ENCODE results near the gene TNS1. TPM values are rescaled to one million over a fixed set of nuclear protein-coding genes. Genes with fewer than 3 reads are reported as not detected.

TNS1 gene
- total and polyA plus RNA-seq, 2 donors (not counting 1 experiment from before 2014, with no cell fraction given) = 0.10 to 0.86 TPM

DNA sequence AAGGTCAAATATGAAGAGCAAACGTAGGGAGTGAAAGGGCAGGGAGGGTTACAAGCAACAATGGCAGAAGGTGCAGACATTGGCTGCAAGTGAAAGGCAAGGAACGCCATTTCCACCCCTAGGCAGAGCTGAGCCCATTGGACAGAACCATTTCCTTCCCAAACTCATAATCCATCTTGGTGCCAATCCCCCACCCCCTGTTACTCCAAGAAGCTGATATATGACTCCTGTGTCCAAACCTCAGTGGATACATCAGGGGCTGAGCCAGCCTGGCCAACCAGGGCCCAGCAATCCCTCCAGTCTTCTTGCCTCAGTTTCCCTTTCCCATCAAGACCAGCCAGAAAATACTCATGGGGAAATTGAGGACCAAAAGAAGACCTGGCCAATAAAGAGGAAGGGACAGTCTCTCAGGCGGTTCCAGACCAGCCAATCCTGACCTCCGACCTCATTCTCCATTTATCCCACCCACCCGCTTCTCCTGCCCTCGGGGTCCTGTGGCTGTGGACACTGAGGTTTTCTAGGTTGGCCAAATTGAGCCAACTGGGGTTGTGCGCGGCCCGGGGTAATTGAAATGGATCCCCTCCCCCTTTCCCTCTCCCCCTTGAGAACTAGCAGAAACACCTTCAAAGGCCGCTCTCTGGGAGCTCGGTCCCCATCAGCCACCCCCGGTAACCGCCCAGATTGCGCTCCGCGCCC, 24.8 kb downstream of the TNS1 start:
- H3K4me2 ChIP-seq (replicated peaks; ENCODE audit: low read depth, low read length, poor library complexity, severe bottlenecking) = no peak overlapping the region
- CTCF ChIA-PET = no interaction called here
- TF ChIP-seq CTCF (IDR thresholded peaks at IDR 0.05) (no peak), EZH2 (IDR thresholded peaks at IDR 0.05; ENCODE audit: borderline replicate concordance, insufficient read depth, low read depth, low read length, poor library complexity, severe bottlenecking) (no peak)

DNA sequence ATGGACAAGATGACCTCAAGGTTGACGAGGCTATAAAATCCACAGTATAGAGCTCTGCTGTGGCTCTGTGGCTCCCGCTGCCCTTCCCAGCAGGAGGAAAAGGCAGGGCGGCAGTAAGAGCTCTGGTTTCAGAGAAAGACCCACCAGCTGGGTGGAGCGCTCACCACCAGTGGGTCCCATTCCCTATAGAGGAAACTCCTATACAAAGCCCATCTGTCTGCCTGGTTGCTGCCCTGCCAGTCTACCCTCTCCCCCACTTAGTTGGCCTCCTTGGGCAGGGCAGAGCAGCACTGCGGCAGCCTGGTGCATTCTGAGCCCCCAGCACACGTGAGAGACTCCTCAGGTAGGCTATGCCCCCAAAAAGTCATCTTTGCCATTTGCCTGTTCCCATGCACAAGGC, 26.5 kb downstream of the TNS1 start:
- no peak overlapping the region for H2AFZ ChIP-seq (ENCODE audit: insufficient read depth, low read depth, low read length, poor library complexity, severe bottlenecking)
- Mint-ChIP-seq H3K9me3 (ENCODE audit: insufficient read depth) (no peaks in the 10 kb centered on the region), H3K4me1 (no peaks in the 10 kb centered on the region), H3K27ac (no peak overlapping the region), H3K27me3 (peaks cover 9% of the 10 kb centered on the region), H3K4me3 (no peak overlapping the region)
- WGBS (ENCODE audit: insufficient coverage) = 98% methylated on average over 6 of the region's 6 CpGs
- H3K4me3 ChIP-seq (ENCODE audit: control extremely low read depth in 1 of 5, extremely low read depth in 1 of 5, insufficient read depth in 1 of 5, low read depth in 2 of 5, low read length in 4 of 5) = no peak overlapping the region
- H3K4me2 ChIP-seq (replicated peaks; ENCODE audit: low read depth, low read length, poor library complexity, severe bottlenecking) = no peak overlapping the region
- no peak overlapping the region for H3K9ac ChIP-seq (ENCODE audit: low read length)
- no peaks in the 10 kb centered on the region for H3K9me3 ChIP-seq (ENCODE audit: control extremely low read depth in 1 of 3, control insufficient read depth in 2 of 3, insufficient read depth in 1 of 3, low read length in 2 of 3)
- ChIA-PET CTCF (no interaction called here), POLR2A (no interaction called here)
- ATAC-seq (ENCODE audit: low read depth) = no peak
- TF ChIP-seq EZH2 (IDR thresholded peaks at IDR 0.05; ENCODE audit: borderline replicate concordance, insufficient read depth, low read depth, low read length, poor library complexity, severe bottlenecking) (no peak), CTCF (IDR thresholded peaks at IDR 0.05) (no peak)
- DNase-seq = no peak
- intact Hi-C loops (cut with micrococcal nuclease) = no loop called here
- no peak overlapping the region for H3K27ac ChIP-seq (ENCODE audit: low read length in 2 of 2)
- H3K27me3 ChIP-seq (replicated peaks in 1 of 4; ENCODE audit: control extremely low read depth in 1 of 4, control insufficient read depth in 3 of 4, insufficient read depth in 4 of 4, low read length in 3 of 4) = no peaks in the 10 kb centered on the region
- no peaks in the 10 kb centered on the region for H4K20me1 ChIP-seq (ENCODE audit: control insufficient read depth, insufficient read depth, low read length, poor library complexity, severe bottlenecking)
- H3K4me1 ChIP-seq (ENCODE audit: control insufficient read depth in 2 of 2, insufficient read depth in 2 of 2, low read length in 2 of 2) = no peaks in the 10 kb centered on the region
- no peaks in the 10 kb centered on the region for H3K36me3 ChIP-seq (replicated peaks in 1 of 2; ENCODE audit: control extremely low read depth in 1 of 2, control insufficient read depth in 1 of 2, extremely low read depth in 1 of 2, insufficient read depth in 2 of 2, low read length in 1 of 2)
- H3K79me2 ChIP-seq (ENCODE audit: control insufficient read depth, insufficient read depth, low read length) = no peaks in the 10 kb centered on the region

More for the DNA sequence above, 24.8 kb downstream of the TNS1 start:
- no peak overlapping the region for H3K9ac ChIP-seq (ENCODE audit: low read length)
- H3K4me1 ChIP-seq (ENCODE audit: control insufficient read depth in 2 of 2, insufficient read depth in 2 of 2, low read length in 2 of 2) = no peaks in the 10 kb centered on the region
- 96% methylated on average over 4 of the region's 16 CpGs for WGBS (ENCODE audit: insufficient coverage)
- DNase-seq = no peak
- H3K36me3 ChIP-seq (replicated peaks in 1 of 2; ENCODE audit: control extremely low read depth in 1 of 2, control insufficient read depth in 1 of 2, extremely low read depth in 1 of 2, insufficient read depth in 2 of 2, low read length in 1 of 2) = no peaks in the 10 kb centered on the region
- H3K27ac ChIP-seq (ENCODE audit: low read length in 2 of 2) = no peak overlapping the region
- H4K20me1 ChIP-seq (ENCODE audit: control insufficient read depth, insufficient read depth, low read length, poor library complexity, severe bottlenecking) = no peaks in the 10 kb centered on the region
- Mint-ChIP-seq H3K4me3 (no peak overlapping the region), H3K9me3 (ENCODE audit: insufficient read depth) (no peaks in the 10 kb centered on the region), H3K27me3 (peaks cover 9% of the 10 kb centered on the region), H3K4me1 (no peaks in the 10 kb centered on the region), H3K27ac (no peak overlapping the region)
- H3K4me3 ChIP-seq (ENCODE audit: control extremely low read depth in 1 of 5, extremely low read depth in 1 of 5, insufficient read depth in 1 of 5, low read depth in 2 of 5, low read length in 4 of 5) = no peak overlapping the region
- peaks cover 0 to 9% (median 0%) of the 10 kb centered on the region in 3 donors for H3K9me3 ChIP-seq (ENCODE audit: control extremely low read depth in 1 of 3, control insufficient read depth in 2 of 3, insufficient read depth in 1 of 3, low read length in 2 of 3)
- no peaks in the 10 kb centered on the region for H3K27me3 ChIP-seq (replicated peaks in 1 of 4; ENCODE audit: control extremely low read depth in 1 of 4, control insufficient read depth in 3 of 4, insufficient read depth in 4 of 4, low read length in 3 of 4)
- intact Hi-C loops (cut with micrococcal nuclease) = no loop called here
- ATAC-seq (ENCODE audit: low read depth) = no peak
- POLR2A ChIA-PET = no interaction called here
- no peak overlapping the region for H2AFZ ChIP-seq (ENCODE audit: insufficient read depth, low read depth, low read length, poor library complexity, severe bottlenecking)
- no peaks in the 10 kb centered on the region for H3K79me2 ChIP-seq (ENCODE audit: control insufficient read depth, insufficient read depth, low read length)

All from B cell (primary cell).